Hematopoietic multipotent progenitor cell (in vitro differentiated cells): Measurements from ENCODE around the gene BCL2L1. TPM values are rescaled to one million over a fixed set of nuclear protein-coding genes. Genes with fewer than 3 reads are reported as not detected.
A peak's percentile ranks its signal among the peaks of the same experiment; 100 is the strongest.
"Not testable (repeated sequence)": the region's sequence is repeated elsewhere in the genome, so short reads cannot be mapped to it uniquely, and the experiment has no call there.

Experiments
- DNase-seq, 3 donors: peaks; one replicate each; pipeline ENCODE4 v3.0.0-alpha.2; 2011 to 2015; ENCODE audit warnings: low read depth in 2 of 3, low spot score in 2 of 3
- total RNA-seq: library from RNA; depleted of rRNA; stranded (reverse); fragments of >200 nt; gene quantifications from one replicate; pipeline ENCODE4 v1.2.3, GENCODE V29; 2012

The BCL2L1 gene
- total RNA-seq, 1 donor: 48.7 TPM

- no peak for DNase-seq
Observed at GRCh38 chr20:31677553-31678260, 45.0 kb downstream of the BCL2L1 start.

- DNase-seq: no peak
Observed at GRCh38 chr20:31676609-31676989, 46.1 kb downstream of the BCL2L1 start.

GRCh38 chr20:31675828-31676608, 46.6 kb downstream of the BCL2L1 start:
- peak; percentile 13 to 93 (median 83) for DNase-seq

GRCh38 chr20:31674895-31675827, 47.5 kb downstream of the BCL2L1 start:
- peak; percentile 37 to 96 (median 93) for DNase-seq

GRCh38 chr20:31673943-31674463, 48.7 kb downstream of the BCL2L1 start:
- DNase-seq: peak in 2 of 3 donors; percentile 56 to 82

GRCh38 chr20:31673435-31673834, 49.2 kb downstream of the BCL2L1 start:
- no peak for DNase-seq

GRCh38 chr20:31671324-31671723, 51.3 kb downstream of the BCL2L1 start:
- DNase-seq: no peak

- no peak for DNase-seq
Observed at GRCh38 chr20:31670371-31671228, 52.1 kb downstream of the BCL2L1 start.

- DNase-seq: no peak
Observed at GRCh38 chr20:31669876-31670275, 52.8 kb downstream of the BCL2L1 start.

- DNase-seq: not testable (repeated sequence)
Observed at GRCh38 chr20:31668944-31669343, 53.7 kb downstream of the BCL2L1 start.

GRCh38 chr20:31667315-31668285, 55.1 kb downstream of the BCL2L1 start:
- peak in 2 of 3 donors; percentile 60 to 88 for DNase-seq

GRCh38 chr20:31666258-31667042, 56.2 kb downstream of the BCL2L1 start:
- peak in 2 of 3 donors; percentile 70 to 81 for DNase-seq

GRCh38 chr20:31665753-31666152, 56.9 kb downstream of the BCL2L1 start:
- no peak for DNase-seq

- no peak for DNase-seq
Observed at GRCh38 chr20:31664696-31665354, 57.8 kb downstream of the BCL2L1 start.

GRCh38 chr20:31663838-31664695, 58.6 kb downstream of the BCL2L1 start:
- DNase-seq: no peak

GRCh38 chr20:31663524-31663837, 59.2 kb downstream of the BCL2L1 start:
- no peak for DNase-seq
